Activated naive CD4-positive, alpha-beta T cell treated with anti-CD3 and anti-CD28 coated beads, Interleukin-2, amount 50 U/mL, for 16 hours (primary cell): Measurements from ENCODE around the gene TOMM6.
A peak's percentile ranks its signal among the peaks of the same experiment; 100 is the strongest.

Experiments
- DNase-seq: peaks from one replicate; pipeline ENCODE4 v3.0.0-alpha.2; 2020

Gene TOMM6

GRCh38 chr6:41787219-41787917 is at the start of gene TOMM6:
Gene TOMM6 (plus strand): TSS chr6:41787694. CDS start chr6:41787698, 4 bp downstream.
- peak; percentile 95 for DNase-seq

GRCh38 chr6:41739041-41739440 is 48.5 kb upstream of the TOMM6 start:
- no peak for DNase-seq

GRCh38 chr6:41740366-41741162 is 46.9 kb upstream of the TOMM6 start:
- DNase-seq: no peak

- DNase-seq: no peak
Measured at GRCh38 chr6:41741625-41742490, 45.6 kb upstream of the TOMM6 start.

GRCh38 chr6:41743406-41744235 is 43.9 kb upstream of the TOMM6 start:
- no peak for DNase-seq

GRCh38 chr6:41744236-41744787 is 43.2 kb upstream of the TOMM6 start:
- no peak for DNase-seq

- no peak for DNase-seq
Measured at GRCh38 chr6:41746107-41746506, 41.4 kb upstream of the TOMM6 start.

GRCh38 chr6:41747256-41748101 is 40.0 kb upstream of the TOMM6 start, which contains the start of gene PGC:
Gene PGC (minus strand): TSS chr6:41747397. CDS start chr6:41747334, 63 bp downstream.
- DNase-seq: no peak

- no peak for DNase-seq
Measured at GRCh38 chr6:41748102-41748477, 39.4 kb upstream of the TOMM6 start.

- no peak for DNase-seq
Measured at GRCh38 chr6:41748542-41748941, 39.0 kb upstream of the TOMM6 start.

- DNase-seq: no peak
Measured at GRCh38 chr6:41750374-41750773, 37.1 kb upstream of the TOMM6 start.

GRCh38 chr6:41755895-41756294 is 31.6 kb upstream of the TOMM6 start:
- DNase-seq: no peak

GRCh38 chr6:41756354-41756753 is 31.1 kb upstream of the TOMM6 start:
- DNase-seq: no peak

GRCh38 chr6:41757271-41757670 is 30.2 kb upstream of the TOMM6 start:
- DNase-seq: no peak

- DNase-seq: no peak
Measured at GRCh38 chr6:41757931-41758640, 29.4 kb upstream of the TOMM6 start.

- no peak for DNase-seq
Measured at GRCh38 chr6:41758641-41759035, 28.9 kb upstream of the TOMM6 start.

GRCh38 chr6:41759106-41759904 is 28.2 kb upstream of the TOMM6 start:
- no peak for DNase-seq

- DNase-seq: no peak
Measured at GRCh38 chr6:41759905-41760579, 27.5 kb upstream of the TOMM6 start.

- no peak for DNase-seq
Measured at GRCh38 chr6:41763470-41763869, 24.0 kb upstream of the TOMM6 start.
